ENCODE data around the gene SLC13A2. TPM values are rescaled to one million over a fixed set of nuclear protein-coding genes. Genes with fewer than 3 reads are reported as not detected.

The SLC13A2 gene
- total RNA-seq, 6 experiments from 2014 or later, result 0.09 to 0.49 (median 0.24) TPM

GRCh38 chr17:28494445-28495188 is 21.2 kb downstream of the SLC13A2 start:
- WGBS (ENCODE audit: insufficient coverage, low coverage, low lambda C conversion rate, missing lambda C conversion rate), result 11% methylated on average over 5 of the region's 15 CpGs
- peak; percentile 78 to 79 (median 78) for DNase-seq
- peak; percentile 79 to 95 (median 90) for ATAC-seq

GRCh38 chr17:28495635-28496034 is 22.2 kb downstream of the SLC13A2 start:
- TF ChIP-seq POLR2A (IDR thresholded peaks at IDR 0.05) (no peak), CTCF (IDR thresholded peaks at IDR 0.05) (no peak)
- Histone ChIP-seq H3K9me3 (no peaks in the 10 kb centered on the region), H3K4me1 (no peaks in the 10 kb centered on the region), H3K27ac (no peak overlapping the region), H3K4me3 (no peak overlapping the region), H3K27me3 (no peaks in the 10 kb centered on the region), H3K36me3 (no peaks in the 10 kb centered on the region)
- WGBS (ENCODE audit: insufficient coverage, low coverage, low lambda C conversion rate, missing lambda C conversion rate), result 100% methylated on average over 2 of the region's 8 CpGs
- intact Hi-C loops (cut with DNase I), result loop anchor here in 1 of 2 donors (5.0 kb wide), 1 partner anchor 117 kb away; the partner anchor contains the start of gene RSKR
- no peak for ATAC-seq
- DNase-seq, result no peak

More at GRCh38 chr17:28494445-28495188, 21.2 kb downstream of the SLC13A2 start:
- Histone ChIP-seq H3K9me3 (no peaks in the 10 kb centered on the region), H3K27me3 (no peaks in the 10 kb centered on the region), H3K4me3 (no peak overlapping the region), H3K36me3 (no peaks in the 10 kb centered on the region), H3K4me1 (no peaks in the 10 kb centered on the region), H3K27ac (no peak overlapping the region)
- TF ChIP-seq POLR2A (IDR thresholded peaks at IDR 0.05) (no peak), CTCF (IDR thresholded peaks at IDR 0.05) (peak; percentile 84 to 89 (median 86))
- intact Hi-C loops (cut with DNase I), result loop anchor here in 1 of 2 donors (5.0 kb wide), 2 partner anchors 43 to 118 kb away; partner anchors contain the start of gene RSKR

GRCh38 chr17:28497931-28498330 is 24.5 kb downstream of the SLC13A2 start:
- Histone ChIP-seq H3K4me3 (no peak overlapping the region), H3K36me3 (no peaks in the 10 kb centered on the region), H3K4me1 (no peaks in the 10 kb centered on the region), H3K27ac (no peak overlapping the region), H3K27me3 (no peaks in the 10 kb centered on the region), H3K9me3 (no peaks in the 10 kb centered on the region)
- no peak for DNase-seq
- intact Hi-C loops (cut with DNase I), result loop anchor here in 1 of 2 donors (5.0 kb wide), 1 partner anchor 114 kb away; the partner anchor contains the start of gene RSKR
- TF ChIP-seq POLR2A (IDR thresholded peaks at IDR 0.05) (no peak), CTCF (IDR thresholded peaks at IDR 0.05) (no peak)
- ATAC-seq, result peak in 1 of 4 donors; percentile 23
- WGBS (ENCODE audit: insufficient coverage, low coverage, low lambda C conversion rate, missing lambda C conversion rate), result no CpG with 5 or more reads among the region's 9 CpGs

GRCh38 chr17:28498652-28499363 is 25.4 kb downstream of the SLC13A2 start:
- TF ChIP-seq POLR2A (IDR thresholded peaks at IDR 0.05) (no peak), CTCF (IDR thresholded peaks at IDR 0.05) (no peak)
- intact Hi-C loops (cut with DNase I), result loop anchor here in 1 of 2 donors (5.0 kb wide), 1 partner anchor 113 kb away; the partner anchor contains the start of gene RSKR
- WGBS (ENCODE audit: insufficient coverage, low coverage, low lambda C conversion rate, missing lambda C conversion rate), result 56% methylated on average over 3 of the region's 12 CpGs
- ATAC-seq (no peak), DNase-seq (no peak)
- Histone ChIP-seq H3K27ac (no peak overlapping the region), H3K4me3 (no peak overlapping the region), H3K36me3 (no peaks in the 10 kb centered on the region), H3K4me1 (no peaks in the 10 kb centered on the region), H3K9me3 (no peaks in the 10 kb centered on the region), H3K27me3 (no peaks in the 10 kb centered on the region)

Data from right lobe of liver (tissue), 6 donors.